Upper lobe of right lung (tissue), 1 donor: Measurements from ENCODE around the gene DIMT1. TPM values are rescaled to one million over a fixed set of nuclear protein-coding genes. Genes with fewer than 3 reads are reported as not detected.

Experiments
- ATAC-seq: fragments of 200-7000 bp; cut with Tn5 transposase; one replicate; pipeline ENCODE4 v1.9.1; 2020; ENCODE audit warnings: mild to moderate bottlenecking, moderate library complexity
- DNase-seq: peaks from one replicate; pipeline ENCODE4 v3.0.0-alpha.2; 2020
- H3K27ac ChIP-seq: fragments of 200-600 bp; one replicate; pipeline ENCODE4 v1.8.0; 2022
- H3K27me3 ChIP-seq: fragments of 200-600 bp; one replicate; pipeline ENCODE4 v1.8.0; 2022; ENCODE audit warnings: mild to moderate bottlenecking
- H3K36me3 ChIP-seq: fragments of 200-600 bp; one replicate; pipeline ENCODE4 v1.8.0; 2022
- H3K4me1 ChIP-seq: fragments of 200-600 bp; one replicate; pipeline ENCODE4 v1.8.0; 2022
- H3K4me3 ChIP-seq: fragments of 200-600 bp; one replicate; pipeline ENCODE4 v1.8.0; 2022; ENCODE audit warnings: mild to moderate bottlenecking
- H3K9me3 ChIP-seq: fragments of 200-600 bp; one replicate; pipeline ENCODE4 v1.8.0; 2022
- CTCF ChIP-seq: fragments of 200-600 bp; IDR thresholded peaks from one replicate; pipeline ENCODE4 v1.8.0; 2022; ENCODE audit warnings: antibody characterized with exemption
- intact Hi-C: fragments of 100-400 bp; cut with DNase I; formaldehyde crosslinking; loops from one replicate; pipeline ENCODE4 v1.11.0; 2022
- total RNA-seq: library from RNA; stranded (reverse); fragmentation: NEBNext Ultra II Directional; extraction: Animal tissue kit (Norgen Biotek cat#: 25700); gene quantifications from one replicate; pipeline ENCODE4 v1.2.1, GENCODE V29; 2021
- donor health status: DM: no; HTN: yes; CAD: no; lungs with severe emphysema.

The DIMT1 gene
- total RNA-seq, 1 donor from 2014 or later, result 20.9 TPM

- Histone ChIP-seq H3K4me3 (no peak overlapping the region), H3K36me3 (peaks cover 38% of the 10 kb centered on the region), H3K27ac (no peak overlapping the region), H3K4me1 (no peaks in the 10 kb centered on the region), H3K27me3 (no peaks in the 10 kb centered on the region), H3K9me3 (no peaks in the 10 kb centered on the region)
- TF ChIP-seq CTCF, result no peak
- no peak for DNase-seq
- ATAC-seq, result no peak
- intact Hi-C loops, result no loop called here
Observed at GRCh38 chr5:62369039-62369438, 34.7 kb downstream of the DIMT1 start.

GRCh38 chr5:62362701-62363100, 41.0 kb downstream of the DIMT1 start:
- Histone ChIP-seq H3K27ac (no peak overlapping the region), H3K4me3 (no peak overlapping the region), H3K4me1 (no peaks in the 10 kb centered on the region), H3K36me3 (peaks cover 69% of the 10 kb centered on the region), H3K27me3 (no peaks in the 10 kb centered on the region), H3K9me3 (no peaks in the 10 kb centered on the region)
- intact Hi-C loops, result no loop called here
- ATAC-seq (no peak), DNase-seq (no peak)
- no peak for TF ChIP-seq CTCF

GRCh38 chr5:62354028-62354874, 49.5 kb downstream of the DIMT1 start:
- H3K27me3 ChIP-seq, result no peaks in the 10 kb centered on the region
- H3K9me3 ChIP-seq, result no peaks in the 10 kb centered on the region
- TF ChIP-seq CTCF, result peak; percentile 69
- intact Hi-C loops, result no loop called here
- H3K4me3 ChIP-seq, result no peak overlapping the region
- no peak overlapping the region for H3K27ac ChIP-seq
- H3K36me3 ChIP-seq, result peaks cover 52% of the 10 kb centered on the region
- H3K4me1 ChIP-seq, result no peaks in the 10 kb centered on the region
- DNase-seq (no peak), ATAC-seq (peak; percentile 78)

- no peak overlapping the region for H3K27ac ChIP-seq
- no peak for TF ChIP-seq CTCF
- intact Hi-C loops, result no loop called here
Observed at GRCh38 chr5:62348723-62349481, 54.8 kb downstream of the DIMT1 start.

GRCh38 chr5:62347928-62348327, 55.8 kb downstream of the DIMT1 start:
- intact Hi-C loops, result no loop called here
- H3K9me3 ChIP-seq, result no peaks in the 10 kb centered on the region
- peaks cover 39% of the 10 kb centered on the region for H3K36me3 ChIP-seq
- H3K4me1 ChIP-seq, result no peaks in the 10 kb centered on the region
- no peak for TF ChIP-seq CTCF
- no peak overlapping the region for H3K4me3 ChIP-seq
- ATAC-seq, result no peak
- H3K27ac ChIP-seq, result no peak overlapping the region
- H3K27me3 ChIP-seq, result no peaks in the 10 kb centered on the region
- no peak for DNase-seq

More at GRCh38 chr5:62348723-62349481, 54.8 kb downstream of the DIMT1 start:
- Histone ChIP-seq H3K27me3 (no peaks in the 10 kb centered on the region), H3K36me3 (peaks cover 48% of the 10 kb centered on the region), H3K4me3 (no peak overlapping the region), H3K4me1 (no peaks in the 10 kb centered on the region), H3K9me3 (no peaks in the 10 kb centered on the region)
- no peak for DNase-seq
- no peak for ATAC-seq
